Colonic mucosa (tissue), 4 donors: ENCODE measurements around the gene CDH26. TPM values are rescaled to one million over a fixed set of nuclear protein-coding genes. Genes with fewer than 3 reads are reported as not detected.

Source experiments
- DNase-seq: peaks from one replicate; pipeline ENCODE4 v3.0.0-alpha.2; 2020
- H3K27ac ChIP-seq: fragments of 200-600 bp; one replicate; pipeline ENCODE4 v1.8.0; 2021
- H3K27me3 ChIP-seq: fragments of 200-600 bp; one replicate; pipeline ENCODE4 v1.8.0; 2021
- H3K36me3 ChIP-seq: fragments of 200-600 bp; one replicate; pipeline ENCODE4 v1.8.0; 2021
- H3K4me1 ChIP-seq: fragments of 200-600 bp; one replicate; pipeline ENCODE4 v1.8.0; 2021; ENCODE audit warnings: mild to moderate bottlenecking
- H3K4me3 ChIP-seq: fragments of 200-600 bp; one replicate; pipeline ENCODE4 v1.8.0; 2021
- H3K9ac ChIP-seq, 2 donors: one replicate each; pipeline ENCODE4 v1.7.0; 2013; ENCODE audit warnings: control low read depth in 2 of 2, low read depth in 2 of 2, low read length in 2 of 2
- H3K9me3 ChIP-seq: fragments of 200-600 bp; one replicate; pipeline ENCODE4 v1.8.0; 2021
- intact Hi-C: fragments of 100-400 bp; cut with DNase I; formaldehyde crosslinking; loops from one replicate; pipeline ENCODE4 v1.14.1; 2022
- total RNA-seq, 2 donors: library from RNA; stranded (reverse); fragmentation: NEBNext Ultra II Directional in 1 of 2; extraction: Animal tissue kit (Norgen Biotek cat#: 25700) in 1 of 2; gene quantifications; one replicate each; pipeline ENCODE4 v1.2.1, GENCODE V29; 2021
- TF ChIP-seq, protein P1 (sequence below): fragments of 200-600 bp; IDR thresholded peaks from one replicate; pipeline ENCODE4 v1.8.0; 2022; ENCODE audit warnings: antibody characterized with exemption, mild to moderate bottlenecking
- donor health status: healthy.
- donor health status: DM: no; HTN: no; CAD: no.
- donor health status: DM: no; HTN: no; CAD: no.

CDH26 gene
- total RNA-seq, 2 donors from 2014 or later, result 0.27 to 0.45 TPM

DNA sequence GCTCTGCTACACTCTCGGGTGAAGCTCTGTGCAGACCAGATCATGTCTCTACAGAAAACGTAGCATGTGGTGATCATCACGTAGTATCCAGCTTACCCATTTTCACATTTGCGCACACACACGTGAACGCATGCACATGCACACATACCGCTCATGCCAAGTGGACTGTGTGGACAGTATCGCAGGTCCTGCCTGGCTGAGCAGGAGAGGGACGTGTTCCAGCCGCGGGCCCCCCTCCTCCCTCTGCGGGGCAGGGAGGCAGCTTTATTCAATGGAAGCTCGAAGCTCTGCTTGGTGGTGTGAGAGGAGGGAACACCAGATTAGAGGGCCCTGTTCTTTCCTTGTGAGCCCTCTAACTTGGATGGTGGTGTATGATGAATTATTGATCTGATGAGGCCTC lies 51.1 kb downstream of the CDH26 start:
- H3K27ac ChIP-seq, result no peak overlapping the region
- H3K4me1 ChIP-seq, result no peaks in the 10 kb centered on the region
- no peak overlapping the region for H3K4me3 ChIP-seq
- H3K9me3 ChIP-seq, result no peaks in the 10 kb centered on the region
- TF ChIP-seq, protein P1, sequence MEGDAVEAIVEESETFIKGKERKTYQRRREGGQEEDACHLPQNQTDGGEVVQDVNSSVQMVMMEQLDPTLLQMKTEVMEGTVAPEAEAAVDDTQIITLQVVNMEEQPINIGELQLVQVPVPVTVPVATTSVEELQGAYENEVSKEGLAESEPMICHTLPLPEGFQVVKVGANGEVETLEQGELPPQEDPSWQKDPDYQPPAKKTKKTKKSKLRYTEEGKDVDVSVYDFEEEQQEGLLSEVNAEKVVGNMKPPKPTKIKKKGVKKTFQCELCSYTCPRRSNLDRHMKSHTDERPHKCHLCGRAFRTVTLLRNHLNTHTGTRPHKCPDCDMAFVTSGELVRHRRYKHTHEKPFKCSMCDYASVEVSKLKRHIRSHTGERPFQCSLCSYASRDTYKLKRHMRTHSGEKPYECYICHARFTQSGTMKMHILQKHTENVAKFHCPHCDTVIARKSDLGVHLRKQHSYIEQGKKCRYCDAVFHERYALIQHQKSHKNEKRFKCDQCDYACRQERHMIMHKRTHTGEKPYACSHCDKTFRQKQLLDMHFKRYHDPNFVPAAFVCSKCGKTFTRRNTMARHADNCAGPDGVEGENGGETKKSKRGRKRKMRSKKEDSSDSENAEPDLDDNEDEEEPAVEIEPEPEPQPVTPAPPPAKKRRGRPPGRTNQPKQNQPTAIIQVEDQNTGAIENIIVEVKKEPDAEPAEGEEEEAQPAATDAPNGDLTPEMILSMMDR, result no peak
- H3K27me3 ChIP-seq, result no peaks in the 10 kb centered on the region
- H3K36me3 ChIP-seq, result no peaks in the 10 kb centered on the region
- no peak overlapping the region for H3K9ac ChIP-seq
- no peak for DNase-seq
- intact Hi-C loops, result no loop called here

DNA sequence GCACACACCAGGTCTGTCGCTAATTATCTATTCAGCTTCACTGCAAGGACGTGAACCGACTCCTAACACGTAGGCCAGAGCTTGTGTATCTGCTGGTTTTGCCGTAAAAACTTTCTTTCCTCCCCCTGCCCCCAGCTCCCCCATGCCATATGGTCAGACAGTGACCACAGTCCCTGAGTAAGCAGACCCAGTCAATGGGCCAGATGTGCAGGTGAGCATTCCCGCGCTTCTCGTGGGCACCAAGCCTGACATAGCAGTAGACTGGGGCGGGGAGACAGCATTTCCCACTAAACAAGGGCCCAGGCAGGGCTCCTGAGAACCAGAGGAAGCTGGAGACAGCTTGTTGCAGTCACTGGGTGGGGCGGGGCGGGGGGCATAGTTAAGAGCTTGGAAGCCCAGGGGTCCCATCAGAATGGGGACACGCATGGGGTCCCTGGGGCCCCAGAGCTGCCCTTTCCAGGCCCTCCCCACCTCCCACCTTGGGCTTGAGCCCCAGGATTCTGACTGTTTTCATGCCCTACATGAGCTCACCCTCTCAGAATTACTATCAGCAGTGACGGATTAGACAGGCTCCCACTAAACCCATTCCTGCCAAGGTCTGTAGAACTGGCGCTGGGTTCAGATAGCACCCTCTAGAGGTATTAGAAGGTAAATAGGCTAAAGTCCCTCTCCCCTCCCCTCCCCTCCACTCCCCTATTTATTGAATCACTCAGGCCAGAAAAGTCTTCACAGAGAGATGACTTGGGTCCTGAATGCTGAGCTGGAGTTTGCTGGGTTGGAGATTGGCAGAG lies 51.8 kb downstream of the CDH26 start:
- TF ChIP-seq, protein P1, result no peak
- H3K27ac ChIP-seq, result no peak overlapping the region
- H3K9ac ChIP-seq, result no peak overlapping the region
- no peaks in the 10 kb centered on the region for H3K9me3 ChIP-seq
- intact Hi-C loops, result no loop called here
- DNase-seq, result no peak
- H3K27me3 ChIP-seq, result no peaks in the 10 kb centered on the region
- H3K4me1 ChIP-seq, result no peaks in the 10 kb centered on the region
- H3K36me3 ChIP-seq, result no peaks in the 10 kb centered on the region
- no peak overlapping the region for H3K4me3 ChIP-seq

DNA sequence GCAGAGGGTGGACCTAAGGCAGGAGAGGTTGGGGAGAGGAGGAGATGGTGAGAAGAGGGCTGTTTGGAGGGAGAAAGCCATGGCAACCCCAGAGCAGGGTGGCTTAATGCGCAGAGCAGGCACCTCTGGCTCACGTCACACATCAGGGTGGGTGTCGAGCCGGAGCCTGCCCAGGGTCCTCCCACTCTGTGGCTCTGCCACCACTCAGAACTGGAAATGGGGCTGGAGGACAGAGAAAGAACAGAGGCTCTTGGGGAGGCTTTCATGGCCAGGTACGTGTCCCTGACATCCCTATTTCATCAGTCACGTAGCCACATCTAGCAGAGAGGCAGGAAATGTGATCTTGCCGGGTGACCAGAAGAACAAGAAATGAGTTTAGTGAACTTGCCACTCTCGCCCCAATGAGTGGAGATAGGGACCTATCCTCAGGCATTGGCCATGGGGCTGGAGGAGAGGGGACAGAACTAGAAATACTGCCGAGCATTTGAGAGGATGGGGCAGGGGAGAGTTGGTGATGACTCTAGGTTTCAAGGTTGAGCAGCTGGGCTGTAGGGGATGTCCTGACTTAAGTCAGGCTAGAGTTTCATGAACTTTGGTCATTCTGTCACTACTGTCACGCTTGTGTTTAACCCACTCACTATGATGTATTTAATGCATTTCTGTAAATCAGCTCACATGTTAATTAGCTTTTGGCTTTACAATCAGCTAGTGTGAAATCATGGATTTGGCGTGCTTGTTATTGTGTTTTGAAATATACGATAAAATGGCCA lies 52.7 kb downstream of the CDH26 start:
- Histone ChIP-seq H3K9me3 (no peaks in the 10 kb centered on the region), H3K4me3 (no peak overlapping the region), H3K27ac (no peak overlapping the region), H3K27me3 (no peaks in the 10 kb centered on the region), H3K4me1 (no peaks in the 10 kb centered on the region), H3K9ac (no peak overlapping the region), H3K36me3 (no peaks in the 10 kb centered on the region)
- DNase-seq, result no peak
- intact Hi-C loops, result no loop called here
- TF ChIP-seq, protein P1, result no peak

DNA sequence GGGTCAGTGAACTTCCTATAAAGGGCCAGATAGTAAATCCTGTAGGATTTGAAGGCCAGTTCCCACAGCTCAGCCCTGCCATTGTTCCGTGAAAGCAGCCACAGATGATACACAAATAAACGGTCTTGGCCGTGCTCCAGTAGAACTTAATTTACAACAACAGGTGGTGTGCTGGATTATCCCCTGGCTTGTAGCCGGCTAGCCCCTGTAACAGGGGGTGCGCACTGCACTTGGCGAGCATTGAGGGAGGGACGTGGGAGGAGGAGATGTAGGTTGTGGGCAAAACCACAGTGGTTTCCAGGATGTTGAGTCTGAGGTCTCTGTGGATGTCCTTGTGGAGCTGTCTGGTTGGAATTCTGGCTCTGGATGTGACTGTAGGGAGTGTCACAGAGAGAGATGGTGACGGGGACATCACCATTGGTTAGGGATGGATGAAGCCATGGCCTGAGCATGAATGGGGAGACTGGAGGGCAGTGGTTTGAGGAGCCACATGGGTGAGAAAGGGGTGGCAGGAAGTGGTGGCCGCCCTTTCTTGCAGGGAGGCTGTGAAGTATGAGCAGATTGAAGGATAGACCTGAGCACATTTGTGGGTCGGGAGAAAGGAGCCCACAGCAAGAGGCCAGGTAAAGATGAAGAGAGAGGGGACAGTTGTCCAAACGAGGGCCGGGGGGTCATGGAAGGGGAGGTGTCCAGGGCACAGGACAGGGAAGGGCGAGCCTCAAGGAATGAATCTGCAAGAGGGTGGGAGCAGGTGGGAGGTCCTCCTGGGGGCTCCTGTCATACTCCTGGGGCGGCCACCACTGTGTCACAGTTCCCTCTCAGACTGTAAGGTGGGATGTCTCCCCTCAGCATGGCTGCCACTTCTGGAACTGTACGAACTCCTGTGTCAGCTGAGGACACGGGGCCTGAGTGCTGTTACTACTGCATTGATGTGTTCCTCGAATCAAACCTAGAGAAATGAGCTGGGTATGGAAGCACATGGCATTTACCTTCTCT lies 53.6 kb downstream of the CDH26 start:
- Histone ChIP-seq H3K27ac (no peak overlapping the region), H3K4me3 (no peak overlapping the region), H3K9ac (no peak overlapping the region), H3K36me3 (no peaks in the 10 kb centered on the region), H3K9me3 (no peaks in the 10 kb centered on the region), H3K4me1 (no peaks in the 10 kb centered on the region), H3K27me3 (no peaks in the 10 kb centered on the region)
- no peak for DNase-seq
- TF ChIP-seq, protein P1, result no peak
- intact Hi-C loops, result no loop called here
